ENCODE measurements around the gene LLGL2.

- TF ChIP-seq, protein P1, sequence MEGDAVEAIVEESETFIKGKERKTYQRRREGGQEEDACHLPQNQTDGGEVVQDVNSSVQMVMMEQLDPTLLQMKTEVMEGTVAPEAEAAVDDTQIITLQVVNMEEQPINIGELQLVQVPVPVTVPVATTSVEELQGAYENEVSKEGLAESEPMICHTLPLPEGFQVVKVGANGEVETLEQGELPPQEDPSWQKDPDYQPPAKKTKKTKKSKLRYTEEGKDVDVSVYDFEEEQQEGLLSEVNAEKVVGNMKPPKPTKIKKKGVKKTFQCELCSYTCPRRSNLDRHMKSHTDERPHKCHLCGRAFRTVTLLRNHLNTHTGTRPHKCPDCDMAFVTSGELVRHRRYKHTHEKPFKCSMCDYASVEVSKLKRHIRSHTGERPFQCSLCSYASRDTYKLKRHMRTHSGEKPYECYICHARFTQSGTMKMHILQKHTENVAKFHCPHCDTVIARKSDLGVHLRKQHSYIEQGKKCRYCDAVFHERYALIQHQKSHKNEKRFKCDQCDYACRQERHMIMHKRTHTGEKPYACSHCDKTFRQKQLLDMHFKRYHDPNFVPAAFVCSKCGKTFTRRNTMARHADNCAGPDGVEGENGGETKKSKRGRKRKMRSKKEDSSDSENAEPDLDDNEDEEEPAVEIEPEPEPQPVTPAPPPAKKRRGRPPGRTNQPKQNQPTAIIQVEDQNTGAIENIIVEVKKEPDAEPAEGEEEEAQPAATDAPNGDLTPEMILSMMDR (IDR thresholded peaks at IDR 0.05), result no peak
- no peak for TF ChIP-seq POLR2AphosphoS5 (IDR thresholded peaks at IDR 0.05)
Measured at GRCh38 chr17:75509528-75510258, 15.8 kb upstream of the LLGL2 start.
